A549 (cell line): ENCODE measurements around the gene NUMA1.

Experiments used
- POLR2A ChIP-seq: IDR thresholded peaks from 2 replicates; pipeline ENCODE4 v1.6.1; 2012; ENCODE audit warnings: mild to moderate bottlenecking, low read length
- SREBF2 ChIP-seq: fragments of 450-650 bp; IDR thresholded peaks from 2 replicates; pipeline ENCODE4 v1.6.1; 2014; ENCODE audit warnings: mild to moderate bottlenecking, moderate library complexity

- no peak for TF ChIP-seq SREBF2
- TF ChIP-seq POLR2A: no peak
These were observed 40.6 kb upstream of the NUMA1 start for GRCh38 chr11:72120930-72121329.
